SK-N-MC (cell line): ENCODE results near the gene SLC52A3.
"Not testable (repeated sequence)": the region's sequence is repeated elsewhere in the genome, so short reads cannot be mapped to it uniquely, and the experiment has no call there.

Experiments
- DNase-seq: peaks from one replicate; pipeline ENCODE4 v3.0.0-alpha.2; 2011; ENCODE audit warnings: low read depth, low spot score
- H3K27ac ChIP-seq: fragments of 200-600 bp; sonication (generic); 2 replicates; pipeline ENCODE4 v1.5.1; 2016; ENCODE audit warnings: mixed run types
- H3K36me3 ChIP-seq: fragments of 200-600 bp; sonication (generic); 2 replicates; pipeline ENCODE4 v1.6.1; 2017; ENCODE audit warnings: antibody characterized with exemption, low read length, mixed read lengths; ENCODE audit not compliant: insufficient read depth
- H3K4me3 ChIP-seq: fragments of 200-600 bp; sonication (generic); 2 replicates; pipeline ENCODE4 v1.5.1; 2016
- H3K9ac ChIP-seq: fragments of 200-600 bp; sonication (generic); 2 replicates; pipeline ENCODE4 v1.8.0; 2017; ENCODE audit warnings: mixed run types, mixed read lengths; ENCODE audit not compliant: insufficient read length
- H3K9me3 ChIP-seq: fragments of 200-600 bp; sonication (generic); 2 replicates; pipeline ENCODE4 v1.6.1; 2017; ENCODE audit warnings: low read depth, mild to moderate bottlenecking, antibody characterized with exemption, low read length, moderate library complexity, mixed read lengths
- EZH2 ChIP-seq: fragments of 200-600 bp; sonication (generic); IDR thresholded peaks from one replicate; pipeline ENCODE4 v1.6.1; 2017; ENCODE audit warnings: antibody characterized with exemption
- FOXP2 ChIP-seq: optimal IDR thresholded peaks from 2 replicates; pipeline ENCODE3; 2011; ENCODE audit warnings: mild to moderate bottlenecking, moderate library complexity; ENCODE audit not compliant: insufficient read depth; ENCODE audit errors: extremely low read length, control extremely low read depth
- POLR2AphosphoS5 ChIP-seq: IDR thresholded peaks from 2 replicates; pipeline ENCODE4 v1.6.1; 2012; ENCODE audit warnings: mild to moderate bottlenecking, low read depth, low read length, borderline replicate concordance

SLC52A3 gene

GRCh38 chr20:726160-726559 is 42.1 kb downstream of the SLC52A3 start:
- DNase-seq, result no peak
- Histone ChIP-seq H3K27ac (no peak overlapping the region), H3K9me3 (no peaks in the 10 kb centered on the region), H3K4me3 (no peak overlapping the region), H3K9ac (no peak overlapping the region), H3K36me3 (no peaks in the 10 kb centered on the region)
- TF ChIP-seq POLR2AphosphoS5 (no peak), FOXP2 (no peak), EZH2 (no peak)

- no peak for TF ChIP-seq POLR2AphosphoS5
- TF ChIP-seq EZH2, result no peak
- no peak for TF ChIP-seq FOXP2
- no peaks in the 10 kb centered on the region for H3K36me3 ChIP-seq
- no peaks in the 10 kb centered on the region for H3K9me3 ChIP-seq
- no peak overlapping the region for H3K9ac ChIP-seq
- no peak overlapping the region for H3K4me3 ChIP-seq
- no peak overlapping the region for H3K27ac ChIP-seq
- no peak for DNase-seq
These were observed 42.8 kb downstream of the SLC52A3 start for GRCh38 chr20:725491-725890.

- DNase-seq, H3K36me3 ChIP-seq, H3K4me3 ChIP-seq, H3K9ac ChIP-seq, H3K27ac ChIP-seq, H3K9me3 ChIP-seq: not testable (repeated sequence)
These were observed 43.5 kb downstream of the SLC52A3 start for GRCh38 chr20:724797-725196.

GRCh38 chr20:723756-724155 is 44.5 kb downstream of the SLC52A3 start:
- Histone ChIP-seq H3K4me3 (no peak overlapping the region), H3K9me3 (no peaks in the 10 kb centered on the region), H3K27ac (no peak overlapping the region), H3K36me3 (no peaks in the 10 kb centered on the region), H3K9ac (no peak overlapping the region)
- no peak for DNase-seq
- TF ChIP-seq POLR2AphosphoS5 (no peak), FOXP2 (no peak), EZH2 (no peak)

- no peak for DNase-seq
- H3K9ac ChIP-seq, result no peak overlapping the region
- H3K27ac ChIP-seq, result no peak overlapping the region
- no peak for TF ChIP-seq EZH2
- no peak for TF ChIP-seq FOXP2
- no peak for TF ChIP-seq POLR2AphosphoS5
- H3K36me3 ChIP-seq, result no peaks in the 10 kb centered on the region
- H3K9me3 ChIP-seq, result no peaks in the 10 kb centered on the region
- no peak overlapping the region for H3K4me3 ChIP-seq
These were observed 45.3 kb downstream of the SLC52A3 start for GRCh38 chr20:722822-723644.

- no peaks in the 10 kb centered on the region for H3K36me3 ChIP-seq
- no peak overlapping the region for H3K4me3 ChIP-seq
- TF ChIP-seq POLR2AphosphoS5, result no peak
- no peak for TF ChIP-seq EZH2
- no peaks in the 10 kb centered on the region for H3K9me3 ChIP-seq
- no peak overlapping the region for H3K27ac ChIP-seq
- DNase-seq, result no peak
- no peak overlapping the region for H3K9ac ChIP-seq
These were observed 46.4 kb downstream of the SLC52A3 start for GRCh38 chr20:721876-722275.

GRCh38 chr20:719816-720215 is 48.5 kb downstream of the SLC52A3 start:
- no peaks in the 10 kb centered on the region for H3K36me3 ChIP-seq
- no peak overlapping the region for H3K27ac ChIP-seq
- H3K9me3 ChIP-seq, result no peaks in the 10 kb centered on the region
- TF ChIP-seq FOXP2 (no peak), POLR2AphosphoS5 (no peak), EZH2 (no peak)
- no peak overlapping the region for H3K9ac ChIP-seq
- no peak overlapping the region for H3K4me3 ChIP-seq
- DNase-seq, result no peak

GRCh38 chr20:719068-719467 is 49.2 kb downstream of the SLC52A3 start:
- no peak overlapping the region for H3K27ac ChIP-seq
- no peaks in the 10 kb centered on the region for H3K9me3 ChIP-seq
- no peak for TF ChIP-seq EZH2
- no peak for TF ChIP-seq POLR2AphosphoS5
- no peak for TF ChIP-seq FOXP2
- H3K4me3 ChIP-seq, result no peak overlapping the region
- no peaks in the 10 kb centered on the region for H3K36me3 ChIP-seq
- DNase-seq, result no peak
- H3K9ac ChIP-seq, result no peak overlapping the region

GRCh38 chr20:717832-718231 is 50.5 kb downstream of the SLC52A3 start:
- TF ChIP-seq EZH2, result no peak
- TF ChIP-seq FOXP2, result no peak
- TF ChIP-seq POLR2AphosphoS5, result no peak
- no peaks in the 10 kb centered on the region for H3K36me3 ChIP-seq
- H3K9me3 ChIP-seq, result no peaks in the 10 kb centered on the region
- DNase-seq, result no peak
- H3K4me3 ChIP-seq, result no peak overlapping the region
- no peak overlapping the region for H3K9ac ChIP-seq
- H3K27ac ChIP-seq, result no peak overlapping the region
